Stimulated activated CD4-positive, alpha-beta T cell treated with anti-CD3 and anti-CD28 coated beads, Interleukin-12 subunit alpha, Interleukin-12 subunit beta, amount 100 ng/mL, for 48 hours (primary cell): ENCODE results near the gene LARP4B.

Experiments
- DNase-seq, 3 donors: peaks; one replicate each; pipeline ENCODE4 v3.0.0-alpha.2; 2020; ENCODE audit warnings: low read depth in 2 of 3, low spot score in 1 of 3

Gene LARP4B

DNA sequence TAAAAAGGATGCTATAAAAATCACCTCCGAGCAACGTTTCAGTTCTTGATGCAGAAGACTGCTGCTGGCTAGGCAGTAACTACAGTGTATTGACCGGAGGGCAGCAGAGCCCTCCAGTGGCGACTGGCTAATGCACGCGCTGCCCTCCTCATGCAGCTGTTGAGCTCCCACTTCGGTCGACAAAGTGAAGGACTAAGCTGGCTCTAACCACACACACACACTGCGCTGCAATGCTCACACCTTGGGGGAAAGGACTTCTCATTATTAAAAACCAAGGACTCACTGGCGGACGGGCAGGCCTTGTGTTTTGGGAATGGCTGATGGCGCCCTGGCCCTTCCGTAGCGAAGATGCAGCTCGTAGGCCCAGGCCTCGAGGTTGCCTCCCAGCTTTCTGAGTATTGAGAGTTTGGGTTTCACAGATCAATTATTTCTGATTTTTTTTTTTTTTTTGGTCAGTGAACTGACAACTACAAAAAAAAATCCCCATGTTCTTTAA, 121.1 kb downstream of the LARP4B start:
- DNase-seq: no peak

DNA sequence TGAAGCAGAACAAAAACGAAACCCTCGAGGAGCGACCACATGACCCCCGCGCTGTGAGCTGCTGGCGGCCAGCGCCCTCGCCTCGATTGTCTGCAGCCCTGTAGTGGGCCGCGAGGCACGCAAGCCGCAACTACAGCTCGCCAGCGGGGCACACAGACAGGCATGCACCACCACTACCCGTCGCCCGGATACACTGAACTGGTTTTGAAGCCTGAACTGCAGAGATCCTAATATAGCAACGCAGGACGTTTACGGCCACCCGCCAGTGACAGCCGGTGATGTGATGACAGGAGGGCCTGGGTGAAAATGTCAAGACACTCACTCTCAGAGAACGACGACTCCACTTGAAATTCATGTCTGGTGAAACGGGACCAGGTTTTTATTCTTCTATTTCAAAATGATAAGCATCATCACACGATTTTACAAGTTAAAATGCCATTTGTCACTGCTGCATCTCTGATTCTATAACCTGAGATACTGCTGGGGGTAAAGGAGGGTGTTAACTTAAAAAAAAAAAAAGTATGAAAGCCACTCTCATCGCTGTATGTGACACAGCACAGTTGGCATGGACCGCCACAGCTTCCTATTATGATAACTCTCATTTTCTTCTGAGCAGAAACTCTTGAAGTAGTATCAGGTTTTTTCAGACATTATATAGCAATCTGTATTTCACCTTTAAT, 121.7 kb downstream of the LARP4B start:
- no peak for DNase-seq

DNA sequence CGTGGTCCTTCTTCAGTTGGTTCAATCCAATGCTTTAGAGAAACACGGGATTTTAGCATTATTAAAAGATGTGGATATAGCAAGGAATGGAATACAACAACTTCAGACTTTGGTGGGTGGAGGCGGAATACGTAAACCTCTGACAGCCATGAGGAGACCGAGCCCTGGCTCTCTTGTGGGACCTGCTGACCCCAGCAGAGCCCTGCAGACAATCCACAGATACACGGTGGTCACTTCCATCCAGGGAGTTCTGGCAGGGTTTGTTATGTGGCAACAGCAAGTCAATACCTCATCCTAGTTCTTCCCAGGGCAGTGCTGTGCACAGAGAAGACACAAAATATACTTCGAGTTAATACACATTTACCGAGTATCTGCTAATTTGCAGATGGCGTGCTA, 123.5 kb downstream of the LARP4B start:
- no peak for DNase-seq

DNA sequence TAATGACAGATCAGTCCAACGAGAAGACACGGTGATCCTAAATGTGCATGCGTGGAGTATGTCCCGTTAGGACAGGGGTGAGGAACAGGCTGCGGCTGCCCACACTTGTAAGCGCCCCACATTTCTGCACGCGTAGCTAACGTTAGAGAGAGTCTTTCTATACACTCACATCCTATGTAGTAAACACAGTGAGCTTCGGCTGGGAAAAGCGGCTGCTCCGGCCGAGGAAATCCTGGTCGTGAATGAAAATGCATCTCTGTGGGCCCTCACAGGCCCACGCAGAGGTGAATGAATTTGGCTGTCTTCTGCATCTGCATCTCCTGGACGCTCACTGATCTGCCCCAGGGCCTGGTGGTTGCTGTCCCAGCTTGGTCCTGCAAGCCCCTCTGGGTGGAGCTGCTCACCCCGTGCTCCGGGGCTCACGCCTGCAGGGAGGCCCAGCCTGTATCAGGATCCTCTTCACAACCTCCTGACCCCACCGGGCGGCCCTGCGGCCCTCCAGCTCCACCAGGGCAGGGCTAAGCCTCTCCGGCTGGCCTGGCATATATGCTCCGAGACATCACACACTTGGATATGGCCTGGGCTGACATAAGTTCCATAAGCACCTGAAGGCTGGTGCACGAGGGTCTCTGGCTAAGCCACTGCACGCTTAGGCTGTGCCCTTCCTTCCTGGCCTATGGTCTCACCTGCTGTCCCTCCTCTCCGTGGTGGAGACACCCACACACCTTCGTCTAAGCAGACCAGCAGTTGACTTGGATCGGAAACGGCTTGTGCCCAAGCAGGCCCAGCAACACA, 124.1 kb downstream of the LARP4B start:
- DNase-seq: no peak

DNA sequence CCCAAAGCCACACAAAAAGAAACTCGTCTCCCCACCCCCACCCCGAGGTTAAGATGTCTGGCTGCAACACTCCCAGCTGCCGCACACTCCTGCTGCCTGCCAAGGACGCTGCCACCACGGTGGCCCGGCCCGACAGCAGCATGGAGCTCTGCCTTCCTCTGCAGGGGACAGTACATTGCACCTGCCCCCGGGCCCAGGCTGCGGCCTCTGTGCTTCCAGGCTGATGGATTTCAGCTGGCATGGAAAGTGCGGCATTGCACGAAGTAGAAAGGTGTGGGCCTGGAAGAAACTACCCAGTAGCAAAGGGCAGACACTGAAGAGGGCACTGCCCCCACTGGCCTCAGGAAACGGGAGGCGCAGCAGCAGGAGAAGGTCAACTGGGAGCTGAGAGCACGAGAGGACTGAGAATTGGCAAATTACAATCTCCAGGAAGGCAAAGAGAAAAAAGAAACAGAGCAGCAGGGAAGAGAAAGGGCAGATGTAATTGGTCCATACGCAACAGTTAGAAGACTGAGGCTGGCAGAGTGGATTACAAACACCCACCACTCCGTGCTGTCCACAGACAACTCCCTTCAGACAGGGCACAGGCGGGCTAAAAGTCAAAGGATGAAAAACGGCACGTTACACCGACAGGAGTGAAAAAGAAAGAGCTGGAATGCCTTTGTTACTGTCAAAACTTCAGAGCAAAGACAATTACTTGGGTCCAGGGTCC, 124.9 kb downstream of the LARP4B start:
- DNase-seq: no peak

DNA sequence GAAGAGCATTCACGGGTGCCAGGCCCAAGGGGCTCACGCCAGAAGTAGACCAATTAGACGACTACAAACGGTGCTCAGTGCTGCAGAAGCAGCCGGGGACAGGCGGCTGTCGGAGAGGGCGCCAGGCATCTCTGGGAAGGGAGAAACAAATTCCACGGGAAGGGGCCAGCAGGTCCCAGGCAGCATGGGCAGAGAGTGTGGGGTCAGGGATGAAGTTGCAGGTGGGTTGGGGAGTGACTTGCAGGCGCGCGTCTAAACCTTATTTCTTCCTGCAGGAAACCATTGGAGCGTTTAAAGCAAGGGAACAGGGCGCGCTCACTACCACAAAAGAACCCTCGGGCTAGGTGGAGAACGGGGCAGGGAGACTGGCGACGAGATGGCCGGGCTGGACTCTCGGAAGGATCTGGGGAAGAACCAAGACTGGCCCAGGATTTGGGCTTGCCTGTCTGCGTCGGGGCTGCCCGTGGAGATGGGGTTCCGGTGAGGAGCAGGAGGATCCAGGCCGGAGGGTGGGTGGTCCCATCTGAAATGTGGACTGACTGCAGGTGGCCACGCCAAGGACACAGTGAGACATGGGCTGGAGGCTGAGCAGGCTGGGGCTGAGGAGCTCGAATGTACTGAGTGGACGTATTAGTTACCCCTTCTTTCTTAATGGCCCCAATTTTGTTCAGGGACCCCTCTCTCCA, 125.7 kb downstream of the LARP4B start:
- DNase-seq: no peak

DNA sequence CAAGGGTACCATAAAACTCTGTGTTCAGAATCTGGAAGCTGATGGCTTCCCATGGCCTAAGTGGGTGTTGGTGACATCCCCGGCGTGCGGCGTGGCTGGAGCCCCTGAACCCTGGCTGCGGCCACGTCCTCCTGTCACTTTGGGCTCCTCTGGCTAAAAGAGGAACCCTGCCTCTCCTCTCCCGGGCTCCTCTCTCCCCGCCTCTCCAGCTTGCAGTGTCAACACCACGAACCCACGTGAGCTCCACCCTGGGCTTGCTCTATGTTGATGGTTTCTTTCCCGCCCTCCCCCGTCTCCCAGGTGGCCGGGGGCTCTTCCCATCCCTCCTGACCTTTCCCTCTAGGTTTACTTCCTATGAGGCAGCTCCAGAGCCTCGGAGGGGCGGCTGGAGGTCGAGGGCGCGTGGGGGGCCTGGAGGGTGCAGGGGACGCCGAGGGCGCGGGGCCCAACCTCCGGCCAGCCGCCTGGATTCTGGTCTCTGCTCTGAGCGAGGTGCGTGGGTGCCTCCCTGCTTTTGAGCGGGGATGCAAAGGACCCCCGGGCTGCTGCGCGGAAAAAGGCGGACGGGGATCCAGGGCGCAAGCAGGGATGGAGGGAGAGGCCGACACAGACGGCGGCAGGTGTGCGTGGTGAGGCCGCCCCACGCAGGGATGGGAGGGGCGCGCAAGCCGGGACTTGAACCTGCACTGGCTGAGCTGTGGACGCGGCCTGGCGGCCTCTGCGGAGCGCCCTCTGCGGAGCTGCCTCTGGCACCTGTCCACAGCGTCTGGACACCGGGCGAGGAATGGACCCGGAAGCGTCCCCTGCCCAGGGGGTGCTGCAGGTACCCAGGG, 126.5 kb downstream of the LARP4B start:
- DNase-seq: no peak

DNA sequence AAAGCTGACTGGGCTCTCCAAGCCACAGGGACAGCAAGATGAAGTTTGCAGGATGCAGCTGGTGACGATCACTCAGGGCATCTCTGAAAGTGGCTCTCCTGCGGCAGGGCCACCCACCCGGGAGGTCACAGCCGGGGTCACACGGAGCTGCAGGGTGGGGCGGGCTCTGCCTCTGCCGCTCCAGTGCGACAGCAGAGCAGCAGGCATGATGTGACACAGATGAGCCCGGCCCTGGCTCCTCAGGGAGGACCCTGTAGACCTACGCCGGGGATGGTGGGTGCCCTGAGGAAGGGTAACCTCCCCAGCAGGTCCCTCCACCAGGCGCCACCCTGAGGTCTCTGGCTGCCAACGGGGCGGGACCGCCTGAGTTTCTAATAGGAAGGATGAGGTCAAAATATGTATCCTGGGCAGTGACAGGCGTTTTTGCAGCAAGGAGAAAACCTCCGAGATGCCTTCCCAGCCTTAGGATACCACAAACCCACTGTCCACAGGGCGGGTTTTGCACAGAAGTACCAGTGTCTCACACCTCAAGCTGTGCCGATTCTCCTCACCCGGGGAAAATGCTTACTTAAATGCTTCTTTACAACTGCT, 127.2 kb downstream of the LARP4B start:
- no peak for DNase-seq

DNA sequence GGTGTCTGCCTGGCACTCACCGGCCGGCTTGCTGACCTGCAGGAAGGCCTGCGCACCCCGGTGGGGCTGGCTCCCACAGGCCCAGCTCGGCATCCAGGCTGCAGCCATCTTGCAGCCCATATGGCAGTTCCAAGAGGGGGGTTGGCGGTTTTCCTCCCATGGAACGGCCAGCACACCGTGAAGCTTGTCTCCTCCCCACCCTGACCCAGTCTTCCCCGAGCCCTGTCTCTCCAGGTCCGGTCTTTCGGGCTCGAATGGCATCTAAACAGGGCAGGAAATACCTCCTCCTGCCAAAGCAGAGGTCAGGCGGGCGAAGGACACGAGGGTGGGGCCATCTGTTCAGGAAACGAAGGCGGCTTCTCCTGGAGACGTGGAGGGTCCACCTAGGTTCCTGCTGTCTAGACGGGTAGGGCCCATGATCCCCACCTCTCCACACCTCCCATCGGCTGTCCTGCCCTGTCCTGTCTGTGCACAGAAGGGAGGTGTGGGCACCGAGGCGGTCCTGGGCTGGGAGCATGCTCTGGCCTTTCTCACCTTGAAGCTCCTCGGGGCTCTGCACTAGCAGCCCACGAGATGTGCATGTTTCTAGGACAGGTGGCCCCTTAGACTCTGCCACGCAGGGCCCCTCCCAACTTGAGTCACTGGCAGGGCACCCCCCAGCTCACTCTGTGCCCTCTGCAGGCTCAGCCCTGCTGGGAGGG, 128.3 kb downstream of the LARP4B start:
- DNase-seq: no peak

DNA sequence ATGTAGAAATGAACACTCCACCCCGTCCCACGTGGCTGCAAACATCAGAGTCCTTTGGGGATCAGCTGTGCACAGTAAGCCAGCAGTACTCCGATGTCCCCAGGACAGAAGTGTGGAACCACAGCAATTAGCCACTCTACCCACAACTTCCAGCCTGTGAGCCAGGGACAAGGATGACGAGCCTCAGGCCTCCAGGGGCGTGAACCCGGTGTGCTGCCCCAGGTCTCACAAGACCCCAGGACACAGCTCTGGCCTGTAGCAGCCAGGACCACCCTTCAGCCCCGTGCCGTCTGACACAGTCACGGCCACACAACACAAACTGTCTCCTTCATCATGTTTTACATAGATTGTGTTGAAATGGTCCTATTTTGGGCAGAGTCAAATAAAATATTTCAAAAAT, 129.0 kb downstream of the LARP4B start:
- DNase-seq: no peak

DNA sequence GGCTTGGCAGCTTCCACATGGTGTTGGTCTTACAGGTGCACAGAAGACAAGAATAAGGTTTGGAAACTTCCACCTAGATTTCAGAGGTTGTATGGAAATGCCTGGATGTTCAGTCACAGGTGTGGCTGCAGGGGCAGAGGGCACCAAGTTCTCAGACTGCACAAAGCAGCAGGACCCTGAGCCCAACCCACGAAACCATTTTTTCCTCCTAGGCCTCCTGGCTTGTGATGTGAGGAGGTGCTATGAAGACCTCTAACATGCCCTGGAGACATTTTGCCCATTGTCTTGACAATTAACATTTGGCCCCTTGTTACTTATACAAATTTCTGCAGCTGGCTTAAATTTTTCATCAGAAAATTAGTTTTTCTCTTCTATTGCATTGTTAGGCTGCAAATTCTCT, 134.3 kb downstream of the LARP4B start:
- DNase-seq: no peak

DNA sequence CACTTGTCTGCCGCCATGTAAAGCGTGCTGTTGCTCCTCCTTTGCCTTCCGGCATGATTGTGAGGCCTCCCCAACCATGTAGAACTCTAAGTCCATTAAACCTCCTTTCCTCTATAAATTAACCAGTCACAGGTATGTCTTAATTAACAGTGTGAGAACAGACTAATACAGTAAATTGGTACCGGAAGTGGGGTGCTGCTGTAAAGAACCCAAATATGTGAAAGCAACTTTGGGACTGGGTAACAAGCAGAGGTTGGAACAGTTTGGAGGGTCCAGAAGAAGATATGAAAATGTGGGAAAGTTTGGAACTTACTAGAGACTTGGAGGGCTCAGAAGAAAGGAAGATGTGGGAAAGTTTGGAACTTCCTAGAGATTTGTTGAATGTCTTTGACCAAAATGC, 135.3 kb downstream of the LARP4B start:
- DNase-seq: no peak

DNA sequence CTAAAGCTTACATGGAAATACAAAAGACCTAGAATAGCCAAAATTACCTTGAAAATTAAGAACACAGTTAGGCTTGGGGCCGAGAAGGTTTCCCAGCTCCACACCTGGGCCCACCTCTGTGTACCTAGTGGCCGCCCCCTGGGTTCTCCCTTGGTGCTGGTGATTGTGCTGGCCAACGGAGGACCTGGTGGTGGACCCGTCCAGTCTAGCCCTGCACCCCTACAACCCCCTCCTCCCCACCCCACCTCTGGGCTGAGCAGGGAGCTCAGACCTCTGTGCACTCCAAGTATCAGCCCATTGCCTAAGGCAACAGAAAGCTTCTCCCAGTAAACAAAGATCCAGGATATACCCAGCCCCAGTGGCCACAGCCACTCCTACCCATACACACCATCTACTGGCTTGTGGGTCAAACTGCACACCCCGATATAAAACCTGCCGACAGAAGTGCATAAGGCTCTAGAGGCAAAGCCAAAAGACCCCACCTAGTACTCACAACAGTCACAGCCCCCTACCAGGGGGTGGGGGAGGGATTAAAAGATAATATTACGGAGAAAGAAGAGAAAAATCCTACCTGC, 137.0 kb downstream of the LARP4B start:
- DNase-seq: no peak

DNA sequence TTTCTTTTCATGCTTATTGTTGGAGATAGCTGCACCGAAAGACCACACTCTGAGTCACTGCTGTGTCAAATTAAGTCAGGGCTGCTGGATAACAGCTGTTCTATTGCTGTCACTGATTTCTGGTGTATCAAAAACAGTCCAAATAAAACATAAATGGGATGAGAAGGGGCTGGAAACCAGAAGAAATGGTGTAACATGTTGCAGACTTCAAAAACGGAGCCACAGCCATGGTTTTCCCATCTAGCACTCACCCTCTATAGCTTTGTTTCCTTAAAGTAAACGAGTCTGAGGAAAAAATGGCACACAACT, 138.8 kb downstream of the LARP4B start:
- DNase-seq: no peak

DNA sequence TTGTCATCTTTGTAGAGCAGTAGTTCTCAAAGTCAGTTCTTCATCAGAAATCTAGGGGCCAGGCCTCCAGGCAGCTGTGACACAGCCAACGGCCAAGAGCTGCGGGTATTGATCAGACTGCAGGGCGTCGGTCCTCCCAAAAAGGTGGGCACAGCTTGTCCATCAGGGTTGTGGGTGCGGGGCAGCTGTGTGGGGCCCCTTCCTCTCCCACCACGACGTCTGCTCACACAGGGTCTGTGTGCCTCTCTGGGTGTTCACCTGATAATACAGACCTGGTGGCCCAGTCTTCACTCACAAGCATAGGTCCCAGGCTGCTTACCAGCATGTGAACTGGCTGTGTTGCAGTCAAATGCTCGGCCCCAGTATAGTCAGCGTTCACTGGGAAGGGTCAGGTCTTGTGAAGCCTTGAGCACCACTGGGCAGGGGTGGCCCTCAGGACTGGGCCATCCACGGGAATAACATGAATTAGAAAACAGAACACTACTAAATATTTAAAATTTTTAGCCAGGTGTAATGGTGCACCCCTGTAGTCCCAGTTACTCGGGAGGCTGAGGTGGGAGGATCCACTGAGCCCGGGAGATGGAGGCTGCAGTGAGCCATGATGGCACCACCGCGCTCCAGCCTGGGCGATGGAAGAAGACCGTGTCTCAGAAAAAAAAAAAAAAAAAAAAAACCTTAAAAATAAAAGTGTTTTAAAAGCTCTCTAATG, 139.3 kb downstream of the LARP4B start:
- no peak for DNase-seq

DNA sequence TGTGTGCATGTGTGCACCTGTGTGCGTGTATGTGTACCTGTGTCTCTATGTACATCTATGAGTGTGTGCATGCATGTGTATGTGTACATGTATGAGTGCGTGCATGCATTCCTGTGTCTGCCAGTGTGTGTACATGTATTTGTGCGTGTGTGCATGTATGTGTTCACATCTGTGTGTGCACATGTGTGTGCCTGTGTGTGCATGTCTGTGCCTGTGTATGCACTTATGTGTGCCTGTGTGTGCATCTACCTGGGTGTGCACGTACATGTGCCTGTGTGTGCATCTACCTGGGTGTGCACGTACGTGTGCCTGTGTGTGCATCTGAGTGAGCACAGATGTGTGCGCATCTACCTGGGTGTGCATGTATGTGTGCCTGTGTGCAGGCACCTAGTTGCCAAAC, 139.9 kb downstream of the LARP4B start:
- no peak for DNase-seq

DNA sequence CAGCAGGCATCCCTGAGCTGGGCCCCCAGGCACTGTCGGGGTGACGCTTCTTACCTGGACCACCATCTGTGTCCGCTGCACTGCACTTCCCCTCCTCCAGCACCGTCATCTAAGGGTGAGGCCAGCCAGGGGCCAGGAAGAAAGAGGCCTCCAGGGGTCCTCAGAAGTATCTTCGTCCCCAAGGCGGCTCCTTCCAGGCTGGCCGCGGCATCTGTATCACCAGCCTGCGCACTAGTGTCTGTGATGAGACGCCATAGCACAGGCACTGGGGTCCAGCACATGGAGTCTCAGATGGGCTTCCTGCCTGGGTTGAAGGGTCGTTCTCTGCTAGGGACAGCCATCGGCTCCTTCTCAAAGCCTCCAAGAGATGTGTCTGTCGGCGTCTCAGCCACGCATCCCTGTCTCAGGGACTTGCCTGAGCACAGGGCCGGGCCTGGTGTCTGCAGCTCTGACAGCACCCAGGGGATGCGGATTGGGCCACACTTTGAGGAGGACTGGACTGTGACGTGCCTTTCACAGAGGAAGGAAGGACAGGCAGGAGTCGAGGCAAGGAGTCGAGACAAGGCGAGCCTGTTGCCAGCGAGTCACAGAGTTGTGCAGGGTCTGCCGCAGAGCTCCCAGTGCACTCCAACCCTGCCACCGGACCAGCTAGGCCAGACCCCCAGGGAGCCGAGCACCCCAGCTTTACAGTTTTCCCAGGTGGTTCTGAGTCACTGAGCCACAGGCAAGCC, 140.5 kb downstream of the LARP4B start:
- DNase-seq: no peak
